Measurements from ENCODE around the gene NDUFV2.

The NDUFV2 gene

DNA sequence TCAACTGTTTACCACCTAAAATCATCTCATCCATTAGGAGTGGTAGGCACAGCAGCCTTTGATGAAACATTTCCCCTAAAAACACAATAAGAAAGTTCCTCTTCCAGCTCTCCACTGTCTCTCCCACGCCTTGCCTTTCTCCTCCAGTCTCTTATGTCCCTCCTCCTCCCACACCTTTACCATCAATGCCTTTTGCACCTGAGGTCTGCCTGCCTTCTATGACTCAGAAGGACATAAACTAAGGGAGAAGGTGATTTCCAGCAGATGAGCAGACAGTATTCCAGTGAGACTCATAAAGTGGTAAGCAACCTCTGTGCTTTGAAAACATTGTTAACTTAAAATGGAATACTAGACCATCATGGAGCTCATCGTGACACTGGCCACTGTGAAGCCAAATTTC lies 34.2 kb upstream of the NDUFV2 start:
- H3K4me3 ChIP-seq (ENCODE audit: low read depth, low read length), result no peak overlapping the region
- no peak for DNase-seq (ENCODE audit: low read depth)
- no peak for TF ChIP-seq MYC (IDR thresholded peaks at IDR 0.05; ENCODE audit: low read depth, low read length)
- TF ChIP-seq CTCF (IDR thresholded peaks at IDR 0.05; ENCODE audit: low read depth, low read length), result no peak

GRCh38 chr18:9069601-9070000 lies 32.9 kb upstream of the NDUFV2 start:
- no peak overlapping the region for H3K4me3 ChIP-seq (ENCODE audit: low read depth, low read length)
- TF ChIP-seq POLR2A (IDR thresholded peaks at IDR 0.05; ENCODE audit: extremely low read depth, insufficient read length), result no peak
- DNase-seq (ENCODE audit: low read depth), result no peak

- no peak for TF ChIP-seq MAX (IDR thresholded peaks at IDR 0.05; ENCODE audit: low read depth, low read length)
- no peak for TF ChIP-seq CTCF (IDR thresholded peaks at IDR 0.05; ENCODE audit: low read depth, low read length)
- no peak for TF ChIP-seq POLR2A (IDR thresholded peaks at IDR 0.05; ENCODE audit: extremely low read depth, insufficient read length)
- TF ChIP-seq MYC (IDR thresholded peaks at IDR 0.05; ENCODE audit: low read depth, low read length), result no peak
- no peak for DNase-seq (ENCODE audit: low read depth)
- no peak overlapping the region for H3K4me3 ChIP-seq (ENCODE audit: low read depth, low read length)
Measured at GRCh38 chr18:9070212-9070611, 32.3 kb upstream of the NDUFV2 start.

DNA sequence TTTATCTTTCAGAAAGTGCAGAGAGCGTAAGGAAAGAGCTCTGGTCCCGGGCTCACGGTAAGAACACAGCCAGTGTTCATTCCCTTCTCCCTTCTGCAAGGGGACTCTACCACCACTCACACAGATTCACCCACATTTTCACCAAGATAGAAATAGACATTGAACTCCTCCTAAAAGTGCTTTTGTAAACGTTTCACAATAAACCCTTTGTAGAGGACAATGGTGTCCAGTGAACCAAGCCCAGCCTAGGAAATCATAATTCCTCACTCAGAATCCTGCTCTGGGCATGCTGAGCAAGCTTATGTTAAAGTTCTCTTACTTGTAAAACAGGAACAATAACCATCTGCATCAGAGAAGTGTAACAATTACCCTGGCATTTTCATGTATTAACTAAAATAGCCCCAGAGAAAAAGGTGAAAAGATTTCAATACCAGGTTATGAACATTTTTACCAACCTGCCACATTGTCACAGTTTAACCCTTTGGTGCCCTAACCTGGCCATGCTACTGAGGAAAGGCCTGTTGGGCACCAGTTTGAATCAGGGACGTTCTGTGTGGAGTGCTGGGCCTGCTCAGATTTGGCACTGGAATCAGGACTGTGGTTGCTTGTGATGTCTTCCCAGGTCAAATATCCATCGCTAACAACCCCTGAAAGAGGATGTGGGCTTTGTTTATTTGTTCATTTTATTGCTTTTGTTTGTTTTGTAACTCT lies 22.5 kb upstream of the NDUFV2 start:
- DNase-seq (ENCODE audit: low read depth), result no peak
- no peak for TF ChIP-seq MAX (IDR thresholded peaks at IDR 0.05; ENCODE audit: low read depth, low read length)
- no peak for TF ChIP-seq CTCF (IDR thresholded peaks at IDR 0.05; ENCODE audit: low read depth, low read length)
- no peak for TF ChIP-seq POLR2A (IDR thresholded peaks at IDR 0.05; ENCODE audit: extremely low read depth, insufficient read length)
- TF ChIP-seq MYC (IDR thresholded peaks at IDR 0.05; ENCODE audit: low read depth, low read length), result no peak
- no peak overlapping the region for H3K4me3 ChIP-seq (ENCODE audit: low read depth, low read length)

DNA sequence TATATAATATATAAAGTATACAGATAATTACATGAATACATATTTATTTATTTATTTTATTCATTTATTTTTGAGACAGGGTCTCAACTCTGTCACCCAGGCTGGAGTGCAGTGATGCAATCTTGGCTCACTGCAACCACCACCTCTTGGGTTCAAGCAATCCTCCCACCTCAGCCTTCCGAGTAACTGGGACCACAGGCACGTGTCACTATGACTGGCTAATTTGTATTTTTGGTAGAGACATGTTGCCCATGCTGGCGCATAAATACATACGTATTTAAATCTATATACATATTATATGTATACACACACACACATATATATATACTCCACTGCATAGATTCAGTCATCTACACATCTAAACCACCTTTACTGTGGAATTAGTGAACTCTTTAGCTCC lies 20.6 kb upstream of the NDUFV2 start:
- DNase-seq (ENCODE audit: low read depth), result peak; percentile 42
- H3K4me3 ChIP-seq (ENCODE audit: low read depth, low read length), result no peak overlapping the region

DNA sequence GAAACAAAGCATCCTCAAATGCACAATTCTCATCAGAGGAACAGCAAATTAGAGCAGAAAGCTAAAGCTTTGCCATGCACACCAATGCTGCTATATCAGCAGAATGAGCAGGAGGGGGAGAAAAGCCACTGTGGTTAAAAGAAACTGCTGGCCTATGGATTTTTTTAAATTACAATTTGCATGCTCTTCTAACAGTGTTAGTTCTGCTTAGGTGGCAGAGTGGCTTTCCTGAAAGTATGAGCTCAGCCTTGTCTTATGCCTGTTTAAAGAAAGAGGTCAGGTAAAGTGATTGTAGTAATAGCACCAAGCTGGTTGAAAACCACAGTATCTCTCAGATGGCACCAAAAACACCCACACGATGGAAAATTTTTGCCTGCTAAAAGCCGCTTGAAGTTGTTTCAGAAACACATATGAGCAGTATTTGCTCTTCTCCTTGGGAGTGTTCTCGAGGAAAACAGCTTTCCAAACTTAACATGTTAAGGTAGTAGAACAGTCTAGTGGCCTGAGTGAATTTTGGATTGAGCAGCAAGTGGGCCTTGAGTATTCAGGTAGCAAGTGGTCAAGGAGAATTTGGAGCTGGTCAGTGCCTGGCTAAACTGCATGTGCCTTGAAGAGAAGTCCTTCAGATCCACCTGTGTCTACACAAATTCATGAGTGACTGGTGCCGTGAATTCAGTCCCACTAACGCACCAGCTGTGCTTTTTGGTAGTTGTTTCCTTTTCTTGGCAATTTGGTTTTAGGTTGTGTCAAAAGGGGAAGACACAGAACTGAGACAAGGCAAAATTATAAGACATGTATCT lies 19.6 kb upstream of the NDUFV2 start:
- DNase-seq (ENCODE audit: low read depth), result no peak
- no peak overlapping the region for H3K4me3 ChIP-seq (ENCODE audit: low read depth, low read length)
- TF ChIP-seq POLR2A (IDR thresholded peaks at IDR 0.05; ENCODE audit: extremely low read depth, insufficient read length) (no peak), MAX (IDR thresholded peaks at IDR 0.05; ENCODE audit: low read depth, low read length) (no peak), MYC (IDR thresholded peaks at IDR 0.05; ENCODE audit: low read depth, low read length) (no peak), CTCF (IDR thresholded peaks at IDR 0.05; ENCODE audit: low read depth, low read length) (no peak)

More for the DNA sequence above, 20.6 kb upstream of the NDUFV2 start:
- TF ChIP-seq MAX (IDR thresholded peaks at IDR 0.05; ENCODE audit: low read depth, low read length), result no peak
- TF ChIP-seq POLR2A (IDR thresholded peaks at IDR 0.05; ENCODE audit: extremely low read depth, insufficient read length), result no peak

Measured in NB4 (cell line).